AG09309 (cell line): ENCODE measurements around the gene ARHGAP18.

ENCODE experiments used
- DNase-seq: peaks from one replicate; pipeline ENCODE4 v3.0.0-alpha.2; 2010; ENCODE audit warnings: low read depth
- H3K4me3 ChIP-seq: 2 replicates; pipeline ENCODE4 v1.5.1; 2011; ENCODE audit warnings: mild to moderate bottlenecking, low read depth, low read length, moderate library complexity; ENCODE audit not compliant: control insufficient read depth
- TF ChIP-seq, protein P1 (sequence below): IDR thresholded peaks from 2 replicates; pipeline ENCODE4 v1.5.1; 2011; ENCODE audit warnings: mild to moderate bottlenecking, low read depth, low read length, inconsistent platforms; ENCODE audit not compliant: insufficient read depth, control insufficient read depth; ENCODE audit errors: missing control alignments

The ARHGAP18 gene

DNA sequence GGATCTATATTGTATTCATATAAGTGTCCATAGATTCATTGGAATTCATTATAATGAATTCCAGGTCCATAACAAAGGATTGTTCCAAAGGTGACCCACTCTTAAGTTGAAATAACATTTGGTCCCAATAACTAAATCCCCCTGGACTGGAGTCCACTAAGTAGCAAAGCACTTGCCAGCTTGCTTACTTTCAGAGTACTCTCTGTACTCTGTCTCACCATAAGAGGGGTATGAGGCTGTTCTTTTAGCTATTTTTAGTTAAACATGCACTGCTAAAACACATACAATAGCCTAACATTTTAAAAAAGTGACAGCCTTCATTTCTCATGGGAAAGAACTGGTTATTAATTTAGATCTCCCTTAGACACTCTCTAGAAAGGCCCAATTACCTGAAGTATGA, 16.7 kb upstream of the ARHGAP18 start:
- TF ChIP-seq, protein P1, sequence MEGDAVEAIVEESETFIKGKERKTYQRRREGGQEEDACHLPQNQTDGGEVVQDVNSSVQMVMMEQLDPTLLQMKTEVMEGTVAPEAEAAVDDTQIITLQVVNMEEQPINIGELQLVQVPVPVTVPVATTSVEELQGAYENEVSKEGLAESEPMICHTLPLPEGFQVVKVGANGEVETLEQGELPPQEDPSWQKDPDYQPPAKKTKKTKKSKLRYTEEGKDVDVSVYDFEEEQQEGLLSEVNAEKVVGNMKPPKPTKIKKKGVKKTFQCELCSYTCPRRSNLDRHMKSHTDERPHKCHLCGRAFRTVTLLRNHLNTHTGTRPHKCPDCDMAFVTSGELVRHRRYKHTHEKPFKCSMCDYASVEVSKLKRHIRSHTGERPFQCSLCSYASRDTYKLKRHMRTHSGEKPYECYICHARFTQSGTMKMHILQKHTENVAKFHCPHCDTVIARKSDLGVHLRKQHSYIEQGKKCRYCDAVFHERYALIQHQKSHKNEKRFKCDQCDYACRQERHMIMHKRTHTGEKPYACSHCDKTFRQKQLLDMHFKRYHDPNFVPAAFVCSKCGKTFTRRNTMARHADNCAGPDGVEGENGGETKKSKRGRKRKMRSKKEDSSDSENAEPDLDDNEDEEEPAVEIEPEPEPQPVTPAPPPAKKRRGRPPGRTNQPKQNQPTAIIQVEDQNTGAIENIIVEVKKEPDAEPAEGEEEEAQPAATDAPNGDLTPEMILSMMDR, result no peak
- no peak for DNase-seq
- no peak overlapping the region for H3K4me3 ChIP-seq

DNA sequence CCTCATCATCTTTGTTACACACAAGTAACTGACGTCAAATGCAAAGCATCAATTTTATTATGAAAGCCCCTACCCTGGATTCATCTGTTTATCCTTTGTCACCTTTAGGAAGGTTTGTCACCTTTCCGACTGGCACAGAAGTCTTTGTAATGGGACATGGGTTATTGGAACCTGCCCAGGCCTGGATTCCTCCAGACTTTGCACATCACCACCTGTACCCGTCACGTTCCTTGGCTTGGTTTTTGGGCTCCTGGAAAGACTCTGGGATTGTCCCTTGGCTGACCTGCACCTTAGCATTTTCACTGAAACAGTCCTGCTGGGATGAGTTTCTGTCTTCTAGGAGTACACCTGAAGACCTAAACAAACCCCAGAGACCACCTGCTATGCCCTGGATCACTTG, 15.4 kb upstream of the ARHGAP18 start:
- no peak overlapping the region for H3K4me3 ChIP-seq
- no peak for DNase-seq
- TF ChIP-seq, protein P1, result no peak

DNA sequence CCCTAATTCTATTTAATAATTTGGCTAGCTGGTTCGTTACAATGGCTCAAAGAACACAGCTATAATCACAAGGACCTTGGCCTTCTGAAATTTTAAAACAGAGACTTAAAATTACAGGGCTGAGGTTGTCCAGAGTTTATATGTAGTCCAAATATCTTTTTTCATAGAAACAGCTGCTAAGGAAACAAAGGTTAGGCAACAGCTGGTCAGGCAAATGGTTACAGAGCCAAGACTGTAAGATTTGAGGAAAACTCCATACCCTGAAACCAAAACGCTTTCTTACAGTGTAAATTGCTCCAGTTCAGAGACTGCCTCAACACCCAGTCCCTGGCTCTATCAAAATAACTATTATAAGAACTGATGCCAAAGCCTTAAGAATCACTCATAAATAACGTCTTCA, 9.7 kb upstream of the ARHGAP18 start:
- DNase-seq, result no peak
- no peak overlapping the region for H3K4me3 ChIP-seq
- TF ChIP-seq, protein P1, result no peak

DNA sequence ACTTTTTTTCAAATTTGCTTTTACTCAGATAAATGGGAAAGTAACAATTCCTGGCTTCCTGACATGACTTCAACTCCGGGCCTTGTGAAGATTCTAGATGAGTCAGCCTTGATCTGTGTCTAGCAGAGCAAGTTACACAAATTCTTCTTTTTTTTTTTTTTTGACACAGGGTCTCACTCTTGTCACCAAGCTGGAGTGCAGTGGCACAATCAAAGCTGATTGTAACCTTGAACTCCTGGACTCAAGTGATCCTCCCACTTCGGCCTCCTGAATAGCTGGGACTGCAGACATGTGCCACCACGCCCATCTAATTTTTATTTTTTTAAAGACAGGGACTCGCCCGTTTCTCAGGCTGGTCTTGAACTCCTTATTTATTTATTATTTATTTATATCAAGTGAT, 7.3 kb upstream of the ARHGAP18 start:
- no peak for DNase-seq
- no peak overlapping the region for H3K4me3 ChIP-seq
- TF ChIP-seq, protein P1, result no peak

DNA sequence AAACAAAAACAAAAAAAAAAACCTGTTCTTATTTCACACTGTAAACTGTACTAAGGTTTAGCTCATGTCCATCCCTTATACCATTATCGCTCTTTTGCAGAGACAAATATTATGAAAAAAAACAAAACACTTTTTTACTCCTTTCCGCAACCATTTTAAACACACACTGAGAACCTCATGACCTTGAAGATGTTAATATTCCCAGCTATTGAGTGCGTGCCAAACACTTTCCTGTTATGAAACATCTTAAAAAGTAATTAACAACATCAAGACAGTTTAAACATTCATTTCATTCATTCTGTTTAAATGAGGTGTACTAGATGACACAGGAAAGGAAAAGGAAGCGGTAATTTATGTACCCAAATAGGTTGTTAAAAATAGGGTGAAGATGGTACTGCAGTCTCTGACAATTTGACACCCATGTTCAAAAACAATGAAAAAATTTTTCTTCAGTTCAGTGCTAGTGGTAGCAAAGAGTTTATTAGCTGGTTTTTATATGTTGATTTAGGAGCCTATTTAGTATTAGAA, 3.9 kb upstream of the ARHGAP18 start:
- no peak for DNase-seq

DNA sequence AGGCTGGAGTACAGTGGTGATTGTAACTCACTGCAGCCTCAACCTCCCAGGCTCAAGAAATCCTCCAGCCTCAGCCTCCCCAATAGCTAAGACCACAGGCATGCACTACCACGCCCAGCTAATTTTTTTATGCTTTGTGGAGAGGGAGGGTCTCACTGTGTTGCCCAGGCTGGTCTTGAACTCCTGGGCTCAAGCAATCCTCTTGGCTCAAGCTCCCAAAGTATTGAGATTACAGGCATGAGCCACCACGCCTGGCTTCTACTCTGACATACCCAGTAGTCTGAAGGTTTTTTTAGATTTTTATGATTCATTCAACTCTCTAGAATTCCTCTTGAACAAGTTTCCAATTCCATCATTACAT, 1.3 kb upstream of the ARHGAP18 start:
- DNase-seq, result no peak
- TF ChIP-seq, protein P1, result no peak
- H3K4me3 ChIP-seq, result no peak overlapping the region

More for the DNA sequence above, 3.9 kb upstream of the ARHGAP18 start:
- TF ChIP-seq, protein P1, result no peak
- H3K4me3 ChIP-seq, result no peak overlapping the region
